H1 (cell line): ENCODE data around the gene ZNF512B. TPM values are rescaled to one million over a fixed set of nuclear protein-coding genes. Genes with fewer than 3 reads are reported as not detected.

Experiments
- CTCF ChIA-PET: fragments of 300-600 bp; sonication (Branson Sonifier 250); formaldehyde crosslinking; loops from one replicate; lab custom pipeline; 2021; ENCODE audit not compliant: partially characterized antibody; lab: Charles Lee
- POLR2A ChIA-PET: fragments of 300-600 bp; sonication (Branson Sonifier 250); formaldehyde crosslinking; loops from one replicate; lab custom pipeline; 2021; ENCODE audit warnings: inconsistent platforms; ENCODE audit not compliant: partially characterized antibody; lab: Charles Lee
- DNase-seq, 2 experiments: peaks; one replicate each; pipeline versions ENCODE4 v3.0.0 to v3.0.0-alpha.2; 2010 to 2022; ENCODE audit warnings: low spot score in 2 of 2, low read depth in 1 of 2, mixed read lengths in 1 of 2
- FAIRE-seq: peaks from 2 replicates; lab custom pipeline; 2011; peaks lifted over from hg19 to GRCh38; lab: Jason Lieb, UNC
- H2AFZ ChIP-seq: 2 replicates; pipeline ENCODE4 v1.8.1; 2012; ENCODE audit warnings: low read length, inconsistent platforms
- H2AK5ac ChIP-seq: 2 replicates; pipeline ENCODE4 v1.6.1; 2013; ENCODE audit warnings: low read depth, low read length
- H2BK120ac ChIP-seq: replicated peaks from 2 replicates; pipeline ENCODE3; 2013; ENCODE audit warnings: low read depth, low read length, inconsistent platforms
- H2BK12ac ChIP-seq: 2 replicates; pipeline ENCODE4 v1.6.1; 2013; ENCODE audit warnings: low read depth, low read length
- H2BK15ac ChIP-seq: 2 replicates; pipeline ENCODE4 v1.6.1; 2013; ENCODE audit warnings: low read length
- H2BK20ac ChIP-seq: 2 replicates; pipeline ENCODE4 v1.6.1; 2013; ENCODE audit warnings: low read length
- H2BK5ac ChIP-seq: 2 replicates; pipeline ENCODE4 v1.6.1; 2013; ENCODE audit warnings: low read depth, low read length
- H3K14ac ChIP-seq: 2 replicates; pipeline ENCODE4 v1.6.1; 2013; ENCODE audit warnings: inconsistent platforms; ENCODE audit not compliant: insufficient read length
- H3K18ac ChIP-seq: 2 replicates; pipeline ENCODE4 v1.6.1; 2013; ENCODE audit warnings: low read length; ENCODE audit errors: extremely low read depth
- H3K23ac ChIP-seq: 2 replicates; pipeline ENCODE4 v1.6.1; 2013; ENCODE audit warnings: inconsistent platforms; ENCODE audit not compliant: insufficient read length
- H3K23me2 ChIP-seq: 2 replicates; pipeline ENCODE4 v1.6.1; 2013; ENCODE audit warnings: low read depth, low read length
- H3K27ac ChIP-seq: 2 replicates; pipeline ENCODE4 v1.6.1; 2011; ENCODE audit warnings: low read depth, low read length, inconsistent platforms
- H3K27me3 ChIP-seq, 4 experiments: replicated peaks in 1 of 4; 1 replicate in 1 of 4; 2 replicates in 3 of 4; pipeline versions ENCODE4 v1.6.1 to v1.8.1; 2011 to 2013; ENCODE audit warnings: low read length in 3 of 4, mild to moderate bottlenecking in 3 of 4, inconsistent platforms in 2 of 4, mixed read lengths in 2 of 4, moderate library complexity in 1 of 4; ENCODE audit not compliant: control insufficient read depth in 3 of 4, insufficient read depth in 3 of 4; ENCODE audit errors: extremely low read depth in 1 of 4
- H3K36me3 ChIP-seq, 4 experiments: 2 replicates each; pipeline versions ENCODE4 v1.6.1 to v1.8.1; 2011 to 2013; ENCODE audit warnings: mild to moderate bottlenecking in 4 of 4, low read length in 3 of 4, moderate library complexity in 2 of 4, control low read depth in 1 of 4, inconsistent platforms in 1 of 4; ENCODE audit not compliant: insufficient read depth in 4 of 4, control insufficient read depth in 2 of 4
- H3K4ac ChIP-seq: replicated peaks from 2 replicates; pipeline ENCODE3; 2013; ENCODE audit warnings: low read length, low read depth, mixed read lengths, inconsistent platforms; ENCODE audit not compliant: insufficient read length
- H3K4me1 ChIP-seq, 4 experiments: replicated peaks in 1 of 4; 1 replicate in 1 of 4; 2 replicates in 3 of 4; pipeline versions ENCODE4 v1.6.1 to v1.8.1; 2011 to 2013; ENCODE audit warnings: low read length in 3 of 4, inconsistent platforms in 2 of 4, mixed read lengths in 1 of 4; ENCODE audit not compliant: insufficient read depth in 4 of 4, control insufficient read depth in 3 of 4
- H3K4me2 ChIP-seq, 2 experiments: 2 replicates each; pipeline versions ENCODE4 v1.6.1 to v1.8.1; 2011 to 2013; ENCODE audit warnings: low read depth in 2 of 2, low read length in 2 of 2, control low read depth in 1 of 2, inconsistent platforms in 1 of 2, mild to moderate bottlenecking in 1 of 2; ENCODE audit not compliant: insufficient read depth in 1 of 2
- H3K4me3 ChIP-seq, 4 experiments: fragments of 200-600, 300-600 bp in 1 of 4; sonication (generic), shearing (Covaris generic), sonication (Bioruptor Twin) in 1 of 4; 2 replicates each; pipeline versions ENCODE4 v1.5.1 to v1.8.1; 2011 to 2016; ENCODE audit warnings: low read length in 4 of 4, low read depth in 3 of 4, control low read depth in 2 of 4, inconsistent platforms in 2 of 4, mild to moderate bottlenecking in 2 of 4, mixed read lengths in 1 of 4, moderate library complexity in 1 of 4; ENCODE audit not compliant: insufficient read depth in 2 of 4; ENCODE audit errors: extremely low read depth in 1 of 4
- H3K56ac ChIP-seq: replicated peaks from 2 replicates; pipeline ENCODE3; 2013; ENCODE audit warnings: low read depth, mild to moderate bottlenecking, mixed read lengths, low read length, inconsistent platforms; ENCODE audit not compliant: insufficient read length
- H3K79me1 ChIP-seq: 2 replicates; pipeline ENCODE4 v1.6.1; 2013; ENCODE audit warnings: low read depth, low read length, control low read depth
- H3K79me2 ChIP-seq, 2 experiments: 2 replicates each; pipeline versions ENCODE4 v1.6.1 to v1.8.1; 2012 to 2013; ENCODE audit warnings: low read length in 2 of 2, mild to moderate bottlenecking in 2 of 2, inconsistent platforms in 1 of 2; ENCODE audit not compliant: insufficient read depth in 2 of 2, control insufficient read depth in 1 of 2
- H3K9ac ChIP-seq, 4 experiments: replicated peaks in 1 of 4; 1 replicate in 1 of 4; 2 replicates in 3 of 4; pipeline versions ENCODE4 v1.6.1 to v1.8.1; 2011 to 2013; ENCODE audit warnings: low read depth in 3 of 4, low read length in 3 of 4, control low read depth in 2 of 4, mild to moderate bottlenecking in 2 of 4, moderate library complexity in 2 of 4, inconsistent platforms in 1 of 4; ENCODE audit errors: extremely low read depth in 1 of 4
- H3K9me3 ChIP-seq, 2 experiments: 2 replicates each; pipeline versions ENCODE4 v1.6.1 to v1.8.1; 2012 to 2013; ENCODE audit warnings: mild to moderate bottlenecking in 2 of 2, moderate library complexity in 2 of 2, control low read depth in 1 of 2, inconsistent platforms in 1 of 2, low read depth in 1 of 2, low read length in 1 of 2, mixed read lengths in 1 of 2; ENCODE audit not compliant: insufficient read depth in 2 of 2
- H4K20me1 ChIP-seq, 2 experiments: replicated peaks in 1 of 2; 2 replicates each; pipeline versions ENCODE3 to v1.8.1; 2011 to 2013; ENCODE audit warnings: inconsistent platforms in 2 of 2, low read length in 2 of 2, mild to moderate bottlenecking in 1 of 2; ENCODE audit not compliant: insufficient read depth in 2 of 2, control insufficient read depth in 1 of 2
- H4K5ac ChIP-seq: 2 replicates; pipeline ENCODE4 v1.6.1; 2013; ENCODE audit warnings: low read length, low read depth, mixed read lengths, inconsistent platforms; ENCODE audit not compliant: insufficient read length
- H4K8ac ChIP-seq: 2 replicates; pipeline ENCODE4 v1.8.0; 2013; ENCODE audit warnings: mild to moderate bottlenecking, moderate library complexity, low read length, inconsistent platforms; ENCODE audit not compliant: insufficient read depth; ENCODE audit errors: extremely low read depth
- H4K91ac ChIP-seq: replicated peaks from 2 replicates; pipeline ENCODE3; 2013; ENCODE audit warnings: low read length, mixed read lengths, inconsistent platforms; ENCODE audit not compliant: insufficient read length
- BACH1 ChIP-seq: IDR thresholded peaks from 2 replicates; pipeline ENCODE4 v1.6.1; 2012; ENCODE audit warnings: low read length, improper control_type of control experiment
- BCL11A ChIP-seq, 2 experiments: IDR thresholded peaks; one replicate each; pipeline ENCODE4 v1.6.1; 2011; ENCODE audit warnings: low read depth in 2 of 2, low read length in 2 of 2, mild to moderate bottlenecking in 2 of 2
- CBX5 ChIP-seq: fragments of 300-800, 300-1000 bp; sonication (generic); IDR thresholded peaks from 2 replicates; pipeline ENCODE4 v1.7.1; 2016; ENCODE audit warnings: antibody characterized with exemption, low read length, low read depth
- CHD2 ChIP-seq: IDR thresholded peaks from 2 replicates; pipeline ENCODE4 v1.6.1; 2012; ENCODE audit warnings: low read length, improper control_type of control experiment
- CREB1 ChIP-seq: IDR thresholded peaks from 2 replicates; pipeline ENCODE4 v1.6.1; 2012; ENCODE audit warnings: inconsistent platforms
- EGR1 ChIP-seq: IDR thresholded peaks from 2 replicates; pipeline ENCODE4 v1.6.1; 2011; ENCODE audit warnings: low read depth, low read length, borderline replicate concordance
- KDM1A ChIP-seq: fragments of 200-600, 300-600 bp; sonication (generic); IDR thresholded peaks from 2 replicates; pipeline ENCODE4 v1.7.1; 2016; ENCODE audit warnings: mild to moderate bottlenecking, low read length, borderline replicate concordance
- RFX5 ChIP-seq: IDR thresholded peaks from 2 replicates; pipeline ENCODE4 v1.6.1; 2011; ENCODE audit warnings: low read depth, low read length, improper control_type of control experiment, borderline replicate concordance
- SIN3A ChIP-seq, 2 experiments: IDR thresholded peaks in 1 of 2; conservative IDR thresholded peaks in 1 of 2; 2 replicates each; pipeline ENCODE4 v1.6.1; 2011 to 2012; ENCODE audit warnings: low read length in 2 of 2, improper control_type of control experiment in 1 of 2, low read depth in 1 of 2, mild to moderate bottlenecking in 1 of 2
- SIX5 ChIP-seq: IDR thresholded peaks from 2 replicates; pipeline ENCODE4 v1.6.1; 2011; ENCODE audit warnings: mild to moderate bottlenecking, low read depth, low read length
- SUZ12 ChIP-seq: fragments of 200-600 bp; sonication (generic); IDR thresholded peaks from 2 replicates; pipeline ENCODE4 v1.6.1; 2012; ENCODE audit warnings: mild to moderate bottlenecking, inconsistent platforms, low read length, moderate library complexity, mixed read lengths
- YY1 ChIP-seq: IDR thresholded peaks from 2 replicates; pipeline ENCODE4 v1.6.1; 2011; ENCODE audit warnings: low read depth, mild to moderate bottlenecking, low read length
- WGBS, 2 experiments: shearing (Covaris generic) in 1 of 2; methylation state at CpG; one replicate each; pipeline versions ENCODE4 v1.1.6 to v1.1.7; 2013 to 2015; ENCODE audit warnings: low lambda C conversion rate in 2 of 2, mixed read lengths in 2 of 2, inconsistent platforms in 1 of 2, low coverage in 1 of 2, missing lambda C conversion rate in 1 of 2; ENCODE audit not compliant: insufficient replicate concordance in 2 of 2, insufficient coverage in 1 of 2, insufficient read length in 1 of 2; ENCODE audit errors: extremely low coverage in 1 of 2, missing lambda C conversion rate in 1 of 2; 5-methylcytosine and 5-hydroxymethylcytosine counted together
- polyA plus RNA-seq, 7 experiments: library from polyadenylated mRNA; depleted of rRNA in 3 of 7; stranded (reverse) in 5 of 7; unstranded in 2 of 7; fragments of >200 nt in 5 of 7; fragments of 200-250 nt in 2 of 7; gene quantifications; 1 replicate in 5 of 7; 2 replicates in 1 of 7; 4 replicates in 1 of 7; pipeline versions ENCODE4 v1.2.1 to v1.2.3, GENCODE V29; 2011 to 2013; ENCODE audit warnings: missing spikeins in 2 of 7, mixed read lengths in 2 of 7
- total RNA-seq: library from RNA; stranded (reverse); fragmentation: NEBNext Ultra II Directional; extraction: Animal tissue kit (Norgen Biotek cat#: 25700); gene quantifications from 2 replicates; pipeline ENCODE4 v1.2.1, GENCODE V29; 2021

The ZNF512B gene
- total and polyA plus RNA-seq, 2 of the 8 experiments (the other 6 are each of a cell fraction or from before 2014, with no cell fraction given): 7.3 to 26.6 TPM

DNA sequence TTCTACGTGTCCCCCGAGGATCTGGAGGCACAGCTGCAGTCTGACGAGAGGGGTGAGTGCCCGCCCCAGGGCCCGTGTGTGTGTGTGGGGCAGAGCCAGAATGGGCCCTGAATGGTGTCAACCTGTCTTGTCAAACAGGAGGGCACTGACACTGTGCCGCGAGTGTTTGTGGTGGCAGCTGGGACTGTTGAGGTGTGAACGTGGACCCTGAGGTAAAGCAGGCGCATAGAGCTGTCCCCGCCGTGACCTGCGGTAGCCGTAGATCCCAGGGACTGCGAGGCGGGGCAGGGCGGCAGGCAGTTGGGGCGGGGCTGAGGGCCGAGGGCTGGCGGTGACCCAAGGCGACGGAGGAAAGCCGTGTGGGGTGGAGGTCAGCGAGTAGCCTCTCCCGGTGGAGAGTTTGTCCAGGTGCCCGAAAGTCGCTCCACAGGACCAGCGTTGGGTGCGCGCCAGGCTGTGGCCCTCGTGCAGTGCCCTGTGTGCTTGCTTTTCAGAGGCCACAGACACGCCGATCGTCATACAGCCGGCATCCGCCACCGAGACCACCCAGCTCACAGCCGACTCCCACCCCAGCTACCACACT, 38.7 kb downstream of the ZNF512B start:
- no peaks in the 10 kb centered on the region for H3K9me3 ChIP-seq
- no peak overlapping the region for H2BK120ac ChIP-seq
- H2BK20ac ChIP-seq: no peak overlapping the region
- no peak overlapping the region for H3K56ac ChIP-seq
- H3K23ac ChIP-seq: no peak overlapping the region
- H4K8ac ChIP-seq: no peak overlapping the region
- H3K27me3 ChIP-seq: no peaks in the 10 kb centered on the region
- no peak overlapping the region for H2BK12ac ChIP-seq
- no peak overlapping the region for H2AFZ ChIP-seq
- H3K36me3 ChIP-seq: peaks cover 2 to 28% (median 18%) of the 10 kb centered on the region in 4 experiments; a peak in 6 of 8 replicates
- H3K9ac ChIP-seq: no peak overlapping the region
- no peak overlapping the region for H3K27ac ChIP-seq
- no peak overlapping the region for H3K4ac ChIP-seq
- no peak overlapping the region for H3K4me3 ChIP-seq
- no peaks in the 10 kb centered on the region for H3K23me2 ChIP-seq
- no peak overlapping the region for H3K14ac ChIP-seq
- H3K4me2 ChIP-seq: no peak overlapping the region
- TF ChIP-seq CREB1: no peak
- TF ChIP-seq SIN3A (conservative IDR thresholded peaks at IDR 0.05 in 1 of 2, IDR thresholded peaks at IDR 0.05 in 1 of 2; ENCODE audit: low read depth in 1 of 2, low read length in 2 of 2): no peak
- TF ChIP-seq YY1: no peak
- no peak for TF ChIP-seq SIX5
- TF ChIP-seq CHD2: no peak
- TF ChIP-seq BCL11A (IDR thresholded peaks at IDR 0.05; ENCODE audit: low read depth in 2 of 2, low read length in 2 of 2): no peak
- TF ChIP-seq RFX5: no peak
- no peak for TF ChIP-seq KDM1A
- TF ChIP-seq BACH1: no peak
- TF ChIP-seq SUZ12: no peak
- TF ChIP-seq EGR1: no peak
- TF ChIP-seq CBX5: no peak
- H3K4me1 ChIP-seq: no peaks in the 10 kb centered on the region
- FAIRE-seq (no peak), DNase-seq (no peak)
- H3K79me1 ChIP-seq: 0 out of 2 replicates have a peak, but pooled peaks cover 2% of the 10 kb centered on the region
- H4K20me1 ChIP-seq: peaks cover 6 to 16% of the 10 kb centered on the region in 2 experiments
- 92% methylated on average over 30 of the region's 37 CpGs; no CpG with 5 or more reads in 1 of the 2 experiments for WGBS, 2 experiments
- H4K91ac ChIP-seq: no peak overlapping the region
- H2AK5ac ChIP-seq: no peak overlapping the region
- H3K18ac ChIP-seq: no peak overlapping the region
- ChIA-PET CTCF (interaction anchor here (0.8 to 7.7 kb wide), 7 partner anchors 8 to 106 kb away, joined by 3 to 58 read pairs (median 4); no protein-coding TSS in a partner anchor), POLR2A (interaction anchor here (1.0 kb wide), 1 partner anchor 53 kb away, joined by 3 read pairs; no protein-coding TSS in a partner anchor)
- H2BK15ac ChIP-seq: no peak overlapping the region
- H2BK5ac ChIP-seq: peak overlapping the region; percentile 16; the same call in 1 of the 2 replicates
- H3K79me2 ChIP-seq: peaks cover 0 to 2% of the 10 kb centered on the region in 2 experiments; a peak in 1 of 4 replicates
- no peak overlapping the region for H4K5ac ChIP-seq
